HepG2 (cell line): ENCODE data around the gene ABCC12. TPM values are rescaled to one million over a fixed set of nuclear protein-coding genes. Genes with fewer than 3 reads are reported as not detected.

Experiments used
- ATAC-seq: fragments of 200-7000 bp; cut with Tn5 transposase; 3 replicates; pipeline ENCODE4 v1.9.1; 2020; ENCODE audit warnings: mild to moderate bottlenecking, moderate library complexity
- BruUV-seq: library from RNA; stranded (reverse); fragments of 400-500 nt; replicated peaks from 2 replicates; lab custom pipeline; 2021; lab: Mats Ljungman, UMichigan
- CTCF ChIA-PET: fragments of 300-600 bp; formaldehyde crosslinking; extraction: SDS; loops from one replicate; lab custom pipeline; 2021; ENCODE audit warnings: low total read pairs, inconsistent platforms, low intra/inter-chr PET ratio; lab: Yijun Ruan, JAX
- POLR2A ChIA-PET: fragments of 350-600 bp; sonication (Branson Sonifier 250); formaldehyde crosslinking; loops from one replicate; lab custom pipeline; 2020; ENCODE audit warnings: antibody characterized with exemption, inconsistent platforms; lab: Yijun Ruan, JAX
- DNase-seq: peaks from one replicate; pipeline ENCODE4 v3.0.0-alpha.2; 2015; ENCODE audit warnings: low spot score
- FAIRE-seq: peaks from 3 replicates; lab custom pipeline; 2011; peaks lifted over from hg19 to GRCh38; lab: Jason Lieb, UNC
- H2AFZ ChIP-seq: one replicate; pipeline ENCODE4 v1.6.1; 2011; ENCODE audit warnings: low read length, inconsistent platforms
- H3K27ac ChIP-seq: fragments of 300-600 bp; 3 replicates; pipeline ENCODE4 v1.8.0; 2011; ENCODE audit warnings: mixed run types, mild to moderate bottlenecking, mixed read lengths, low read length, inconsistent platforms; ENCODE audit not compliant: insufficient read depth; ENCODE audit errors: extremely low read length
- H3K27me3 ChIP-seq, 2 experiments: fragments of 200-600 bp in 1 of 2; 2 replicates in 1 of 2; 3 replicates in 1 of 2; pipeline versions ENCODE4 v1.6.0 to v1.8.0; 2011; ENCODE audit warnings: low read length in 2 of 2, mild to moderate bottlenecking in 2 of 2, moderate library complexity in 2 of 2, inconsistent platforms in 1 of 2; ENCODE audit not compliant: insufficient read depth in 2 of 2, control insufficient read depth in 1 of 2
- H3K36me3 ChIP-seq, 2 experiments: fragments of 200-600 bp in 1 of 2; replicated peaks in 1 of 2; 2 replicates in 1 of 2; 3 replicates in 1 of 2; pipeline versions ENCODE4 v1.5.1 to v1.8.0; 2011; ENCODE audit warnings: low read length in 2 of 2, inconsistent platforms in 1 of 2; ENCODE audit not compliant: insufficient read depth in 2 of 2, control insufficient read depth in 1 of 2
- H3K4me1 ChIP-seq: 2 replicates; pipeline ENCODE4 v1.5.1; 2012; ENCODE audit warnings: low read length, inconsistent platforms; ENCODE audit not compliant: insufficient read depth
- H3K4me2 ChIP-seq: 2 replicates; pipeline ENCODE4 v1.6.0; 2011; ENCODE audit warnings: low read depth, low read length, inconsistent platforms
- H3K4me3 ChIP-seq, 3 experiments: fragments of 200-600 bp in 1 of 3; sonication (generic), shearing (Covaris generic) in 1 of 3; replicated peaks in 1 of 3; 2 replicates each; pipeline ENCODE4 v1.5.1; 2011 to 2016; ENCODE audit warnings: low read length in 3 of 3, inconsistent platforms in 2 of 3, low read depth in 2 of 3, mild to moderate bottlenecking in 2 of 3, control low read depth in 1 of 3, mixed read lengths in 1 of 3; ENCODE audit not compliant: insufficient read depth in 1 of 3
- H3K79me2 ChIP-seq: one replicate; pipeline ENCODE4 v1.6.1; 2011; ENCODE audit warnings: low read length, inconsistent platforms; ENCODE audit not compliant: insufficient read depth
- H3K9ac ChIP-seq: 2 replicates; pipeline ENCODE4 v1.6.0; 2011; ENCODE audit warnings: mild to moderate bottlenecking, low read depth, low read length, inconsistent platforms; ENCODE audit not compliant: insufficient read depth
- H3K9me3 ChIP-seq: 2 replicates; pipeline ENCODE4 v1.5.1; 2012; ENCODE audit warnings: mild to moderate bottlenecking, low read length
- H4K20me1 ChIP-seq: 2 replicates; pipeline ENCODE4 v1.6.0; 2011; ENCODE audit warnings: inconsistent platforms, mild to moderate bottlenecking, low read length, moderate library complexity; ENCODE audit not compliant: insufficient read depth
- ATF1 ChIP-seq: IDR thresholded peaks from 2 replicates; pipeline ENCODE4 v1.6.1; 2016; ENCODE audit warnings: mild to moderate bottlenecking, control low read depth
- ELF4 ChIP-seq: sonication (generic); formaldehyde crosslinking; IDR thresholded peaks from 2 replicates; pipeline ENCODE4 v1.5.0; 2020; ENCODE audit warnings: missing genetic modification reagents, mild to moderate bottlenecking, moderate library complexity, borderline replicate concordance
- FOXC1 ChIP-seq: sonication (generic); formaldehyde crosslinking; IDR thresholded peaks from 2 replicates; pipeline ENCODE4 v1.8.0; 2022; ENCODE audit warnings: mild to moderate bottlenecking, missing genetic modification reagents, borderline replicate concordance
- HDAC2 ChIP-seq: sonication (generic); formaldehyde crosslinking; IDR thresholded peaks from 2 replicates; pipeline ENCODE4 v1.4.0; 2020; ENCODE audit warnings: missing genetic modification reagents
- HOXA5 ChIP-seq: sonication (generic); formaldehyde crosslinking; IDR thresholded peaks from 2 replicates; pipeline ENCODE4 v1.4.0; 2020; ENCODE audit warnings: missing genetic modification reagents
- KAT7 ChIP-seq: IDR thresholded peaks from 2 replicates; pipeline ENCODE4 v1.6.1; 2018; ENCODE audit warnings: borderline replicate concordance, missing compliant biosample characterization
- NFYB ChIP-seq: sonication (generic); formaldehyde crosslinking; IDR thresholded peaks from 2 replicates; pipeline ENCODE4 v1.4.0; 2020; ENCODE audit warnings: missing genetic modification reagents
- SIX4 ChIP-seq: sonication (generic); formaldehyde crosslinking; IDR thresholded peaks from 2 replicates; pipeline ENCODE4 v1.4.0; 2020; ENCODE audit warnings: missing genetic modification reagents
- SRF ChIP-seq: IDR thresholded peaks from 2 replicates; pipeline ENCODE4 v1.6.1; 2011; ENCODE audit warnings: mild to moderate bottlenecking, low read depth, low read length, moderate library complexity
- ZNF224 ChIP-seq: sonication (generic); formaldehyde crosslinking; IDR thresholded peaks from 2 replicates; pipeline ENCODE4 v1.5.0; 2020; ENCODE audit warnings: mild to moderate bottlenecking, missing genetic modification reagents
- ZNF256 ChIP-seq: sonication (generic); formaldehyde crosslinking; conservative IDR thresholded peaks from 2 replicates; pipeline ENCODE4 v1.4.0; 2020; ENCODE audit warnings: missing genetic modification reagents
- ZNF280D ChIP-seq: sonication (generic); formaldehyde crosslinking; IDR thresholded peaks from 2 replicates; pipeline ENCODE4 v1.5.1; 2020; ENCODE audit warnings: mild to moderate bottlenecking, missing genetic modification reagents
- ZNF296 ChIP-seq: sonication (generic); formaldehyde crosslinking; conservative IDR thresholded peaks from 2 replicates; pipeline ENCODE4 v1.5.0; 2020; ENCODE audit warnings: mild to moderate bottlenecking, missing genetic modification reagents
- ZNF496 ChIP-seq: sonication (generic); formaldehyde crosslinking; IDR thresholded peaks from 2 replicates; pipeline ENCODE4 v1.8.1; 2023; ENCODE audit warnings: mild to moderate bottlenecking, moderate library complexity, missing genetic modification reagents; ENCODE audit not compliant: insufficient replicate concordance
- ZNF607 ChIP-seq: sonication (generic); formaldehyde crosslinking; IDR thresholded peaks from 2 replicates; pipeline ENCODE4 v1.5.1; 2020; ENCODE audit warnings: missing genetic modification reagents, mild to moderate bottlenecking, borderline replicate concordance
- ZNF670 ChIP-seq: sonication (generic); formaldehyde crosslinking; IDR thresholded peaks from 2 replicates; pipeline ENCODE4 v1.8.0; 2022; ENCODE audit warnings: mild to moderate bottlenecking, missing genetic modification reagents, borderline replicate concordance
- WGBS: methylation state at CpG from one replicate; pipeline ENCODE4 v1.1.6; 2017; ENCODE audit warnings: low lambda C conversion rate; 5-methylcytosine and 5-hydroxymethylcytosine counted together
- in situ Hi-C: cut with HindIII; loops from 2 replicates; pipeline ENCODE4 v1.10.0; 2017; ENCODE audit warnings: low pct_unique_long_range_greater_than_20kb; ENCODE audit not compliant: extremely low pct_ligation_motif_present
- intact Hi-C: fragments of 100-400 bp; cut with micrococcal nuclease; formaldehyde crosslinking; loops from one replicate; pipeline ENCODE4 v1.10.0; 2022; ENCODE audit not compliant: unreplicated experiment
- polyA plus RNA-seq, 8 experiments: library from polyadenylated mRNA; depleted of rRNA in 3 of 8; stranded (reverse) in 7 of 8; unstranded in 1 of 8; fragments of >200 nt; fragmentation: Illumina TruSeq in 4 of 8; extraction: Trizol in 4 of 8; gene quantifications; 2 replicates each; pipeline versions ENCODE4 v1.2.1 to v1.2.3, GENCODE V29; 2011 to 2016; ENCODE audit warnings: low read depth in 4 of 8, missing spikeins in 1 of 8, mixed read lengths in 1 of 8; ENCODE audit not compliant: insufficient read depth in 1 of 8
- total RNA-seq, 5 experiments: library from RNA; depleted of rRNA; stranded (reverse); fragments of >200 nt; fragmentation: Illumina TruSeq; extraction: Trizol; gene quantifications; 2 replicates each; pipeline ENCODE4 v1.2.3, GENCODE V29; 2016; ENCODE audit warnings: low read depth in 1 of 5

The ABCC12 gene
- total and polyA plus RNA-seq, 2 of the 13 experiments (the other 11 are each of a cell fraction or from before 2014, with no cell fraction given), result not detected

GRCh38 chr16:48128769-48129168, 27.0 kb downstream of the ABCC12 start:
- WGBS, result 13% methylated on average over 2 of the region's 2 CpGs
- POLR2A ChIA-PET, result no interaction called here
- peak; percentile 37; the same call in 1 of the 3 replicates for ATAC-seq

More at GRCh38 chr16:48128769-48129168, 27.0 kb downstream of the ABCC12 start:
- intact Hi-C loops, result no loop called here
- no peak overlapping the region for H3K27ac ChIP-seq
- TF ChIP-seq HOXA5 (CRISPR knock-in tag) (no peak), ZNF256 (CRISPR knock-in tag) (no peak), ZNF280D (CRISPR knock-in tag) (no peak), ATF1 (CRISPR knock-in tag) (no peak), ZNF670 (CRISPR knock-in tag) (no peak), ZNF496 (no peak), ZNF607 (CRISPR knock-in tag) (no peak), SIX4 (no peak), HDAC2 (CRISPR knock-in tag) (no peak), SRF (no peak), ZNF224 (CRISPR knock-in tag) (no peak), KAT7 (CRISPR knock-in tag) (no peak), ELF4 (no peak), NFYB (CRISPR knock-in tag) (no peak), ZNF296 (CRISPR knock-in tag) (no peak), FOXC1 (CRISPR knock-in tag) (no peak)
- TF ChIP-seq, all 625 proteins: peak for 0
- H3K4me1 ChIP-seq, result peaks cover 8% of the 10 kb centered on the region; the same call in 1 of the 2 replicates
- H3K4me2 ChIP-seq, result no peak overlapping the region
- in situ Hi-C loops, result no loop called here
- DNase-seq (no peak), FAIRE-seq (no peak)
- H3K36me3 ChIP-seq, result no peaks in the 10 kb centered on the region
- no peaks in the 10 kb centered on the region for H3K9me3 ChIP-seq
- BruUV-seq, result no TSS peak
- no peak overlapping the region for H3K9ac ChIP-seq
- no peak overlapping the region for H2AFZ ChIP-seq
- H3K4me3 ChIP-seq, result no peak overlapping the region
- H3K27me3 ChIP-seq, result peaks cover 0 to 3% of the 10 kb centered on the region in 2 experiments; a peak in 1 of 5 replicates
- no peaks in the 10 kb centered on the region for H3K79me2 ChIP-seq
- CTCF ChIA-PET, result no interaction called here
- H4K20me1 ChIP-seq, result no peaks in the 10 kb centered on the region
